Middle frontal gyrus (tissue), 1 donor: ENCODE results near the gene ABT1.
A peak's percentile ranks its signal among the peaks of the same experiment; 100 is the strongest.

ENCODE experiments used
- DNase-seq: peaks from one replicate; pipeline ENCODE4 v3.0.0-alpha.2; 2015; ENCODE audit warnings: low spot score; ENCODE audit errors: extremely low spot score

The ABT1 gene

DNA sequence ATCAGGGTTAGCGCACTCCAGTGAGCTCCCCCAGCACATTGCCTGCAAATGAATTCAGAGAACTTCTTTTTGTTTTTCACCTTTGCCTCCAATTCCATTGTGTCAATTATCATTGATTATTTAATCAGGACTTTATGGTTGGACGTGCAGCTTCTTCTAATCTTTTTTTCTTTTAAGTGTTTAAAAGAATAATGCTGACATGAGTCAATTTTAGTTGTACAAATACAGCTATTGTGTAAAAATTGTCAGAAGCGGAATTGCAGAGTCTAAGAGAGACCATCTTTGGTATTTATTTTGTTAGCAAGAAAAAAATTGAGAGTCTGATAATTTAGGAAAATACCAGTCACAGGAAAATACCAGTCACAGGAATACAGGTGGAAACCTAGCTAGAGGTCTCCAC lies 5.5 kb downstream of the ABT1 start:
- no peak for DNase-seq

- DNase-seq: no peak
Measured at GRCh38 chr6:26604026-26604425, 7.3 kb downstream of the ABT1 start.

DNA sequence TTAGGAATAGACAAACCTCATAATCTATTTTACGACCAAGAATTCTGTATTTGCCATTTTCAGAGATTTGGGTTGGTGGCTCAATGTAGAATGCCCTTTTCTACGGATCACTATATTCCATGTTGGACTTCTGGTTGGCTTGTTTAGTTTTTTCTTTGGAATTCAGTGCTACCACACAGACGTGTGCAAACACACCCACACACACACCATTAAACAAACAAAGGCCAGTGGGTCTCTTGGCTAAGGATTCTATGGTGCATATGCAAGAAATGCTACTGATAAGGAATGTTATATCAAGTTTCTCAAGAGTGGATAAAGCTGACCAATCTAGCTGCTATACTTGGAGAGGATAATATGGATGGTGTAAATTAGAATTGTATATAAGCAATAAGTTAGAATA lies 8.0 kb downstream of the ABT1 start:
- no peak for DNase-seq

DNA sequence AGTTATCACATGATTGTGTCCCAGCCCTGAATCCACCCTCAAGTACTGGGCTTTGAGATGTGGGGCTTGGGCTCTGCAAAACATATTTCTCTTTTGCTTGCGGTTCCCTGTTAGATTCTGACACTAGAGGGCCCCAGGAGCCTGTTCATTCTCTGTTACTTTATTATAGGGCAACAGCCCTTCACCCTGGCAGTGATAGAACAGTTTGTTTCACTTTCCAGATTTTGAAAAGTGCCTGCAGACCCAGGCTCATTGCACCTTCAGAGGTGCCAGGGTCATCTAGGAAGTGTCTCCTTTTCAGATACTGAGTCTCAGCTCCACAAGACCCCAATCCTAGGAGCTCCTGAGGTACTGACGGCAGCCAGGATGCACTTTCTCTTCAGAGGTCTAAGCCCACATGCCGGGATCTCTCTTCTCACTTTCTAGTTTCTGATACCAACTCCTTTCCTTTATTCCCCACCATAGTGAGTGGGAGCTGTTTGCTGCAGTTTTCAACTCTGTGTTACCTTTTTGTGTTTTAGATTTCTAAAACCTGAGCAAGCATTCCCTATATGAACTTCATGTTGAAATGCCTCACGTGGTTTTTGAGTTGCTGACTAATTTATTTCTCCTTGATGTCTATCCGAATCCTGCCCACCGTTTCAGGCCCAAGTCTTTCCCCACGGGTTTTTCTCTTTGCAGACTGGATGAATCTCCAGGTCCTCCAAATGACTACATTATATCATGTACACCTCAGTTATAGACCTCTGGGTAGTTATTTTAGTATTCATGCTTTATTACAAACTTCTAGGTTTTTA lies 10.9 kb downstream of the ABT1 start:
- peak; percentile 12 for DNase-seq

DNA sequence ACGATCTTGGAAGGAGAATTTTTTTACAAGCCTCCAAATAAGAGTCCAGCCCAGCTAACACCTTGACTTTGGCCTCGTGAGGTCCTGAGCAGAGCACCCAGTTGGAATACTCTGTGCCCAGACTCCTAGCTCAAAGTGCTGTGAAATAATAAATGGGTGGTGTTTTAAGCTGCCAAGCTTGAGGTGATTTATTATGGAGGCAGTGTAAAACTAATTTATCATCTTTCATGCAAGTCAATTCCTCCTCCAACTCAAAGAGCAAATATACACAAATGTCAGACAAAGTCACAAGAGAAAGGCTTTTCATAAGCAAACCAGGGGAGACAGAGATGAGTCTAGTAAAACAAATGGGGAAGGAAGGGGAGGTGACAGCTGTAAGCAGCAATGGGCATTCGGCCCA lies 12.7 kb downstream of the ABT1 start:
- DNase-seq: no peak

DNA sequence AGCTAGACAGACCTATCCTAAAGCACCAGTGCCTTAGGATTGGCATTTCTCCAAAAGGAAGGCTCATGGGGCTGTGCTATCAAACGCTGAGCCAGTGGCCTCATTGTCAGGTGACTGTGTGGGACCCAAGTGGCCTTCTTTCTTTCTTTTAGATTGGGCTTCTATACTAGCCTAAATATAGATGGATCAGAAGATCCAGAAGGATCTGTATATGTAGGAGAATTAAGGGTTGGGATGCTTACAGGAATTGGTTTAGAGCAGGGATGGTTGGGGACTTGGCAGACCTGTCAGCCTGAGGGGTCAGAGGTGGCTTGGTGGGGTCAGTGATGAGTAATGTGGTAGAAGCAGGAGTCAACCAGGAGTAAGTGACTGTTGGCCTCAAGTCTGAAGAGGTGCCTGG lies 14.8 kb downstream of the ABT1 start:
- DNase-seq: no peak

DNA sequence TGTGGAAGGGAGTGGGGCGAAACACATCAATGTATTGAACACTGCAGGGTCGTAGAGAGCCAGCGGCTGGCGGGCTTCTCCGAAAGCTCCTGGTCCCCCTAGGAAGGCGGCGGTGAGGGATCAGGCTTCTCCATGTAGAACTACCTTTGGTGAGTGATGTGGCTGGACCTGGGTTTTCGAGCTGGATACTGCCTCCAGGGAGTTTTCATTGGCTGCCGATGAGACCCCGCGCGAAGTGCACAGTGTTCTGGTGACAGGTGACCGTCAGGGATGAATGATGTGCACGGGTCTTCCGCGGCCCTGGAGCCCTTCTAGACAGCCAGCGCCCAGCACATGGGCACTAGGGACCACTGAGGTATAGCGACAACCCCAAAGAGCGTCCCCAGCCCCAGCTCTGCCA lies 16.4 kb downstream of the ABT1 start:
- no peak for DNase-seq

DNA sequence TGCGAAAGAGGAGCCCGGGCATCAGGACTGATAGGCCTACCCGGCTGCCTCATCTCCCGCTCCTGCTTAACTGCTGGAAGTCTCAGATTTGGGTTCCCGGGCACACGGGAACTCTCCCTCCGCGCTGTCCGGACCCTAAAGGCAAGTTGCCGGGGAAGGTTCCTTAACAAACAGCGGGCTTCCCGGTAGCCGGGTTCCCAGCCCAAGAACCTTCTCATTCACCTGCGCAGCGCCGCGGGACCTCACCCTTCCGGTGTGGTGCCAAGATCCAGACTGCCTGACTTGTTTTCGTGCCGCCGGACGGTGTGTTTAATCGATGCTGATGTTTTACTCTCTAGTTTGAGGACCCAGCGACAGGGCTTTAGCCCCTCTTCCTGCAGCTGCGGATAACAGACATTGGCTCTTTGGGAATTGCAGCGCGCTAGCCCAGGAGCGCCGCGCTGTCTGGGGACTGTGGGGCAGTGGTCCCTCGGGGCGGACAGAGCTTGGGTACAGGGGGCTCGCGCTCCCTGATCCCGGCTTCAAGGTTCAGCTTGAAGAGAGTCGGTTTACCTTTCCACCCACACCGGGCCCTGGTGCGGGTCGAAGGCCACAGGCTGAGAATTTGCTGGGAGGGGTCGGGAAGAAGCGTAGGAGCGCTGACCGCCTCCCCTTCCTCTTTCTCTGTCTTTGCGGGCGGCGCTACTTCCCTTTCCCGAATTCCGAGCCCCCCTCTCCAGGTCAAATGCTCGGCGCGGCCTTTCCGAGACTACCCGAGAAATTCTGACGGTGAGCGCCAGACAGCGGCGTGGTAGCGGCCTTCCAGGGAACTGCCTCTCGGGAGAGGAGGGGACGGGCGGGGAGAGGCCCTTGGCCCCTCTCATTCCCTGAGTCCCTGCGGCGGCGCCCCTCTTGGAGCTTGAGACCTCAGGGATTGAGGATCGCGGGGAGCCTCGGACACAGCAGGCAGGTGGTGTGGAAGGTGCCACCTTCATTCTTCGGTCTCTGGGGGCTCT lies 17.2 kb downstream of the ABT1 start:
- no peak for DNase-seq

- no peak for DNase-seq
Measured at GRCh38 chr6:26623339-26623859, 26.6 kb downstream of the ABT1 start.

DNA sequence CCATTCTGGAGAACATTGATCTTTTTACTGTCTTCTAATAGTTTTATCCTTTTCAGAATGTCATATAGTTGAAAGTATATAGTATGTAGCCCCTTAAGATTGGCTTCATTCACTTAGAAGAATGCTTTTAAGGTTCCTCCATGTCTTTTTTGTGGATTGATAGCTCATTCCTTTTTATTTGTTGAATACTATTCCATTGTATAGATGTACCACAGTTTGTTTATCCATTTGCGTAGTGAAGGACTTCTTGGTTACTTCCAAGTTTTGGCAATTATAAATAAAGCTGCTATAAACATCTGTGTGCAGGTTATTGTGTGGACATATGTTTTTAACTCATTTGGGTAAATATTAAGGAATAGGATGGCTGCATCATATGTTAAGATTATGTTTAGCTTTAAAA lies 27.8 kb downstream of the ABT1 start:
- DNase-seq: no peak

DNA sequence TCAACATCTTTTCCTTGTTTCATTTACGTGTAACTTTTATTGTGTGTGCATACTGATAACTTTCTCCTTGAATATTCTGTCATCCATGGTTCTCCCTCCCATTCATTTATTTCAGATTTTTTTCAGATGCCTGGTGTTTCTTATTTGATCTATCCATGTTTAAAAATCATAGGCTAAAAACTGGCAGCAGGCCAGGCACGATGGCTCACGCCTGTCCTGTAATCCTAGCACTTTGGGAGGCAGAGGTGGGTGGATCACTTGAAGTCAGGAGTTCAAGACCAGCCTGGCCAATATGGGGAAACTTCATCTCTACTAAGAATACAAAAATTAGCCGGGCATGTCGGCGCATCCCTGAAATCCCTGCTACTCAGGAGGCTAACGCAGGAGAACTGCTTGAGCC lies 31.1 kb downstream of the ABT1 start:
- DNase-seq: no peak

GRCh38 chr6:26629359-26629758 lies 32.6 kb downstream of the ABT1 start:
- no peak for DNase-seq

DNA sequence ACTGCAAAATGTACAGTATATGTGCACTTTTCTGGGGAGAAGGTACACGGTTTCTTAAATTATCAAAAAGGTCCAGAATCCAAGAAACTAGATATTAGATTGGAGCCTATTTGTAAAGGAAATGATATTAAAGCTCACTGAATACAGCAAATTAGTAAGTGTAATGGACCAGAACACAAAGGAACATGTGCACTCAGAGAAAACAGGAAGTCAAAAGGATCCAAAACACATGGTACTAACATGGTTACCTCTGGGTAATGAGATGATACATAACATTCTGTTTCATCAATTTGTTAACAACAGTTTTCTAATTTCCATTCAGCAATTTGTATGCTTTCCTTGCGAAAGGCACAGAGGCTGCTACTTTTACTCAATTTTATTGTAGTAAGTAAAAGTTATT lies 44.1 kb downstream of the ABT1 start:
- no peak for DNase-seq

DNA sequence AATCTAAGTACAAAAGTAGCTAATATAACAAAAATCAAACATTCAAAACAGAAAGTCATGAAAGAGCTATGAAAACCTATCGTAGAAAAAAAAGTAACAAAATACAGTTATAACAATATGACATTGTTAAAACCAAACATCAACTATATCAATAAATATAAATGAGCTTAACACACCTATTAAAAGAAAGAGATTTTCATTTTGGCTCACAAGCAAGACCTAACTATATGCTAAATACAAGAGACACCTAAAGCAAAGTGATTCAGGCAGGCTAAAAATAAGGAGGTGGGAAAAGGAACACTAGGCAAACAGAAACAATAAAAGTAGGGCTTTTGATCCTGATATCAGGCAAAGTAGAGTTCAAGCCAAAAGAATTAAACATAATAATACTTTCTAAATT lies 49.3 kb downstream of the ABT1 start:
- DNase-seq: no peak
